ENCODE data around the gene ATP5PO.

- TF ChIP-seq CTCF (IDR thresholded peaks at IDR 0.05) (no peak), POLR2AphosphoS5 (IDR thresholded peaks at IDR 0.05; ENCODE audit: low read depth, low read length) (no peak), SIN3A (IDR thresholded peaks at IDR 0.05; ENCODE audit: borderline replicate concordance, insufficient read depth, low read depth, low read length) (no peak), TCF7L2 (IDR thresholded peaks at IDR 0.05; ENCODE audit: low read depth, low read length) (no peak)
- TF ChIP-seq, protein P1, sequence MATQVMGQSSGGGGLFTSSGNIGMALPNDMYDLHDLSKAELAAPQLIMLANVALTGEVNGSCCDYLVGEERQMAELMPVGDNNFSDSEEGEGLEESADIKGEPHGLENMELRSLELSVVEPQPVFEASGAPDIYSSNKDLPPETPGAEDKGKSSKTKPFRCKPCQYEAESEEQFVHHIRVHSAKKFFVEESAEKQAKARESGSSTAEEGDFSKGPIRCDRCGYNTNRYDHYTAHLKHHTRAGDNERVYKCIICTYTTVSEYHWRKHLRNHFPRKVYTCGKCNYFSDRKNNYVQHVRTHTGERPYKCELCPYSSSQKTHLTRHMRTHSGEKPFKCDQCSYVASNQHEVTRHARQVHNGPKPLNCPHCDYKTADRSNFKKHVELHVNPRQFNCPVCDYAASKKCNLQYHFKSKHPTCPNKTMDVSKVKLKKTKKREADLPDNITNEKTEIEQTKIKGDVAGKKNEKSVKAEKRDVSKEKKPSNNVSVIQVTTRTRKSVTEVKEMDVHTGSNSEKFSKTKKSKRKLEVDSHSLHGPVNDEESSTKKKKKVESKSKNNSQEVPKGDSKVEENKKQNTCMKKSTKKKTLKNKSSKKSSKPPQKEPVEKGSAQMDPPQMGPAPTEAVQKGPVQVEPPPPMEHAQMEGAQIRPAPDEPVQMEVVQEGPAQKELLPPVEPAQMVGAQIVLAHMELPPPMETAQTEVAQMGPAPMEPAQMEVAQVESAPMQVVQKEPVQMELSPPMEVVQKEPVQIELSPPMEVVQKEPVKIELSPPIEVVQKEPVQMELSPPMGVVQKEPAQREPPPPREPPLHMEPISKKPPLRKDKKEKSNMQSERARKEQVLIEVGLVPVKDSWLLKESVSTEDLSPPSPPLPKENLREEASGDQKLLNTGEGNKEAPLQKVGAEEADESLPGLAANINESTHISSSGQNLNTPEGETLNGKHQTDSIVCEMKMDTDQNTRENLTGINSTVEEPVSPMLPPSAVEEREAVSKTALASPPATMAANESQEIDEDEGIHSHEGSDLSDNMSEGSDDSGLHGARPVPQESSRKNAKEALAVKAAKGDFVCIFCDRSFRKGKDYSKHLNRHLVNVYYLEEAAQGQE (IDR thresholded peaks at IDR 0.05; ENCODE audit: insufficient read depth in 1 of 2, low read depth in 2 of 2, low read length in 1 of 2), result no peak
These were observed 40.4 kb downstream of the ATP5PO start for GRCh38 chr21:33875026-33875695.
